K562 (cell line): ENCODE results near the gene PRPF18. TPM values are rescaled to one million over a fixed set of nuclear protein-coding genes. Genes with fewer than 3 reads are reported as not detected.
A peak's percentile ranks its signal among the peaks of the same experiment; 100 is the strongest.

ENCODE experiments used
- ATF7 ChIP-seq: fragments of 450-650 bp; IDR thresholded peaks from 2 replicates; pipeline ENCODE4 v1.7.1; 2014; ENCODE audit warnings: mild to moderate bottlenecking, moderate library complexity
- CBX1 ChIP-seq: sonication (generic); IDR thresholded peaks from 2 replicates; pipeline ENCODE4 v1.6.1; 2016; ENCODE audit warnings: antibody characterized with exemption, low read depth, mild to moderate bottlenecking
- ETV5 ChIP-seq: sonication (generic); formaldehyde crosslinking; IDR thresholded peaks from 2 replicates; pipeline ENCODE4 v1.4.0; 2020; ENCODE audit warnings: low read depth, mild to moderate bottlenecking, missing genetic modification reagents
- IRF1 ChIP-seq: sonication (generic); formaldehyde crosslinking; IDR thresholded peaks from 2 replicates; pipeline ENCODE4 v1.8.0; 2022; ENCODE audit warnings: missing genetic modification reagents, mild to moderate bottlenecking, borderline replicate concordance
- KDM5B ChIP-seq: fragments of 200-600 bp; sonication (generic); IDR thresholded peaks from 2 replicates; pipeline ENCODE4 v1.6.1; 2012; ENCODE audit warnings: low read depth, mild to moderate bottlenecking, moderate library complexity, low read length, control low read depth, inconsistent platforms; ENCODE audit not compliant: insufficient replicate concordance
- MXD1 ChIP-seq: fragments of 250-450 bp; sonication (Bioruptor Pico); IDR thresholded peaks from 2 replicates; pipeline ENCODE4 v1.8.0; 2021; ENCODE audit warnings: borderline replicate concordance, mild to moderate bottlenecking, moderate library complexity; ENCODE audit not compliant: poor library complexity, severe bottlenecking
- NFIX ChIP-seq: fragments of 250-450 bp; sonication (Bioruptor Pico); IDR thresholded peaks from 2 replicates; pipeline ENCODE4 v1.4.0; 2020; ENCODE audit warnings: low read depth, mild to moderate bottlenecking, moderate library complexity
- POU5F1 ChIP-seq: fragments of 150-350 bp; IDR thresholded peaks from 2 replicates; pipeline ENCODE4 v1.6.1; 2014; ENCODE audit warnings: borderline replicate concordance, low read length, low read depth, mild to moderate bottlenecking; ENCODE audit not compliant: partially characterized antibody
- RB1 ChIP-seq: fragments of 450-650 bp; IDR thresholded peaks from 2 replicates; pipeline ENCODE4 v1.6.1; 2017; ENCODE audit warnings: low read depth, mild to moderate bottlenecking
- RNF2 ChIP-seq: sonication (generic); IDR thresholded peaks from 2 replicates; pipeline ENCODE4 v1.6.1; 2016
- SETDB1 ChIP-seq: IDR thresholded peaks from one replicate; pipeline ENCODE4 v1.6.1; 2012; ENCODE audit warnings: low read length, control low read depth, inconsistent platforms
- WHSC1 ChIP-seq: IDR thresholded peaks from one replicate; pipeline ENCODE4 v1.6.1; 2012; ENCODE audit warnings: low read length, control low read depth, inconsistent platforms
- ZBTB9 ChIP-seq: fragments of 450-650 bp; formaldehyde crosslinking; IDR thresholded peaks from 2 replicates; pipeline ENCODE4 v1.4.0; 2020; ENCODE audit warnings: mild to moderate bottlenecking, moderate library complexity
- ZMIZ1 ChIP-seq, 2 experiments: fragments of 150-350 bp in 1 of 2; IDR thresholded peaks; 2 replicates each; pipeline ENCODE4 v1.6.1; 2012 to 2016; ENCODE audit warnings: low read depth in 2 of 2, low read length in 2 of 2, mild to moderate bottlenecking in 1 of 2, moderate library complexity in 1 of 2
- ZNF23 ChIP-seq: fragments of 250-450 bp; sonication (Bioruptor Pico); IDR thresholded peaks from 2 replicates; pipeline ENCODE4 v1.4.0; 2020; ENCODE audit warnings: mild to moderate bottlenecking
- ZNF398 ChIP-seq: fragments of 250-450 bp; sonication (Bioruptor Pico); IDR thresholded peaks from 2 replicates; pipeline ENCODE4 v1.8.0; 2021; ENCODE audit warnings: moderate library complexity, mild to moderate bottlenecking, inconsistent platforms
- ZNF57 ChIP-seq: fragments of 450-650 bp; formaldehyde crosslinking; IDR thresholded peaks from 2 replicates; pipeline ENCODE4 v1.4.0; 2020; ENCODE audit warnings: mild to moderate bottlenecking, moderate library complexity
- polyA plus RNA-seq, 8 experiments: library from polyadenylated mRNA; depleted of rRNA in 4 of 8; stranded (reverse) in 5 of 8; unstranded in 3 of 8; fragments of >200 nt; fragmentation: Nextera tagmentation in 2 of 8; fragmentation: Illumina TruSeq in 1 of 8; extraction: Ambion mirVana in 2 of 8; extraction: Trizol in 1 of 8; gene quantifications; 2 replicates each; pipeline versions ENCODE4 v1.2.1 to v1.2.3, GENCODE V29; 2011 to 2014; ENCODE audit warnings: inconsistent platforms in 1 of 8, missing spikeins in 1 of 8
- total RNA-seq, 7 experiments: library from RNA; depleted of rRNA in 6 of 7; stranded (reverse); fragments of >200 nt in 6 of 7; fragmentation: Illumina TruSeq in 2 of 7; extraction: Trizol in 2 of 7; gene quantifications; 2 replicates each; pipeline versions ENCODE4 v1.2.1 to v1.2.3, GENCODE V29; 2011 to 2021; ENCODE audit warnings: low replicate concordance in 1 of 7

PRPF18 gene
- total and polyA plus RNA-seq, 9 of the 15 experiments (the other 6 are each of a cell fraction or from before 2014, with no cell fraction given): 14.0 to 30.6 (median 23.1) TPM

GRCh38 chr10:13586676-13587355 lies at the start of gene PRPF18 (continued):
- TF ChIP-seq ZNF398 (CRISPR knock-in tag) (no peak), NFIX (no peak), RNF2 (peak; percentile 79), ZBTB9 (CRISPR knock-in tag) (no peak; the same call in 1 of the 2 replicates), ZNF23 (no peak), WHSC1 (no peak), ETV5 (CRISPR knock-in tag) (peak; percentile 63), MXD1 (no peak), POU5F1 (no peak), KDM5B (peak; percentile 58), SETDB1 (no peak), IRF1 (CRISPR knock-in tag) (no peak), RB1 (peak; percentile 78), CBX1 (0 out of 2 replicates have a peak, but pooled peaks have one; percentile 31), ZMIZ1 (IDR thresholded peaks at IDR 0.05; ENCODE audit: low read depth in 2 of 2, low read length in 2 of 2) (peak in 1 of 2 experiments; percentile 25; a peak in 1 of 4 replicates), ZNF57 (CRISPR knock-in tag) (no peak), ATF7 (peak; percentile 58; the same call in 1 of the 2 replicates)
